Sciatic nerve (tissue), 2 donors: ENCODE data around the gene SIM2. TPM values are rescaled to one million over a fixed set of nuclear protein-coding genes. Genes with fewer than 3 reads are reported as not detected.

Source experiments
- ATAC-seq: fragments of 200-7000 bp; cut with Tn5 transposase; one replicate; pipeline ENCODE4 v1.9.1; 2020; ENCODE audit warnings: mild to moderate bottlenecking, moderate library complexity
- DNase-seq: peaks from one replicate; pipeline ENCODE4 v3.0.0-alpha.2; 2020; ENCODE audit warnings: low spot score
- intact Hi-C: fragments of 100-400 bp; cut with DNase I; formaldehyde crosslinking; loops from one replicate; pipeline ENCODE4 v1.14.2; 2022
- total RNA-seq: library from RNA; stranded (reverse); fragmentation: NEBNext Ultra II Directional; extraction: Animal tissue kit (Norgen Biotek cat#: 25700); gene quantifications from one replicate; pipeline ENCODE4 v1.2.1, GENCODE V29; 2021
- donor health status: DM: no; HTN: no; CAD: no.
- donor health status: DM: no; HTN: no; CAD: no.

Gene SIM2
- total RNA-seq, 1 donor from 2014 or later = not detected

DNA sequence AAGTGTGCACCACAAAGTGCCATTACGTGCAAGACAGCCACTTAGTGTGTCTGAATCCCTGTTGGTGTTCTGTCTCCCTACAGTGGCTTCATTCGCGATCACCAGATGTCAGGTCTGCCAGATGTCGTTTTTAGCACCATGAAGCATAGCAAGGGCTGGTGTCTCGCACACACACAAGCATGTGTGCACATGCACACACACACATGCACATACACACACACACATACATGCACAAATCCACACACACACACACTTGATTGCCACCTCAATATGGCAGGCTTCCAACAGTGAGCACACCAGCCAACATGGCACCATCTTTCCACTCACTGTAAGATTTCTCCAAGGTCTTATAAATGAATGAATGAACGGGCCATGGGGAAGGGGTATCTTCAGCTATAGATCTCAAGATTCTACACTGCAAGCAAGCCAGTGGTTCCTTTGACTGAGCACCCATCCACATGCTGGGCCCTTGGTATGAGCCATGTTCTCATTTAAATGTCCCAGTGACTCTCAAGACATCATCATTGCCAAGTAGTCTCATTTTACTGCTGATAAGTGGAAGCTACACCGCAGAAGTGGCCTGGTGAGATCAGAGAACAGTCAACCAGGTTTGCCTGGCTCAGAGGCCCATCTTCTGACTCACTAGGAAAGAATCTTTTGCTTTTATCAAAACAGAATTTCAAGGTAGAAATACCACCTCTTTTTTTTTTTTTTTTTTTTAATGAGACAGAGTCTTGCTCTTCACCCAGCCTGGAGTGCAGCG lies 84.9 kb downstream of the SIM2 start:
- ATAC-seq (no peak), DNase-seq (peak; percentile 26)
- intact Hi-C loops = no loop called here

DNA sequence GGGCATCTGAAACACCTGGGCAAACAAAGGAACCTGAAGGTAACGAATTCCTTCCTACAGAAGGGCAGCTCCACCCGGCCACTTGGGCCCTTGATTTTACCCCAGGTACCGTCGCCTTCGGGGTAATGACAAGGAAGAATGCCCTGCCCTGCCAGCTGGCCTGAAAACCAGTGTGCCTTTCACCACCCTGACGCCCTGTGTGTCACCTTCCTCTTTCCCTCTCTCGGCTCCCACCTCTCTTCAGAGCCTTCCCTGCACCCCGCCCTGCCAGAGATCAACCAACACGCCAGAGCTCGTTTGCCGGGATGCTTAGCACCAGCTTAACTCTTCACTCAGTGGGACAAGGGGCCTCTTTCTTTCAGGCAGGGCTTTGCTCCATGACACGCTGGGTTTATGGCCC lies 86.0 kb downstream of the SIM2 start:
- DNase-seq (peak; percentile 27), ATAC-seq (no peak)
- intact Hi-C loops = no loop called here

DNA sequence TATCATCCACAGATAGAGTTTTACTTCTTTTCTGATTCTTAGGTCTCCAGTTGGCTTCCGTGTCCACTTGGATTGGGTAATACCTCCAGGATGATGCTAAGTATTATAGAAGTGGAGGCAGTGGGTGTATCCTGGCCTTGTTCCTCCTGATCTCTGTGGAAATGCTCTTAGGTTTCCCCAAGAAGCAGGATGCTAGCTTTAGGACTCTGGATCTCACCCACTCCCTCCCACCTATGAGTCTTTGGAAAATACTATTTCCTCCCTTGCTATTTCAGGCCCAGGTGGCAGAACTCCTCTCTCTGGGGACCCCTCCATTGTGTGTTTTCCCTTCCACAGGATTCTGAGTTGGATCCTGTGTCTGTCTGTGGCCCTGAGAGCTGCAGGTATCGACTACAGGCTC lies 86.7 kb downstream of the SIM2 start:
- peak; percentile 7 for DNase-seq
- ATAC-seq = no peak

DNA sequence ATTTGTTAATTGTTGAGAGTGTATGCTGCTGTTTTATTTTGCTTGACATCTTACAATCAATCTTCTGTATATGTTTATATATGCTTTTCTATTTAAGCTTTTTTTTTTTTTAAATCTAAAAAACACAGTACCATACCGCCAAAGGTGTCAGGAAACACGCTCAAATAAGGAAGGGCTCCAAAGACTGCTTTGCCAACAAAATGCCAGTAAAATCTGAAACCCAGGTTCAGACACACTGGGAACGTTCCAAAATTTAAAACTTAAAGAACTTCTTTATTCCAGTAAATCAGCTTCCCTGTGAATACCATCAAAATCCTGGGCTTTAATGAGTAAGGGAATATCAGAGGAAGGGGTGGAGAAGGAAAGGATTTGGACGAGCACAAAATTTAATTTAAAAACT lies 87.3 kb downstream of the SIM2 start:
- DNase-seq (no peak), ATAC-seq (no peak)
- intact Hi-C loops = no loop called here

More for the DNA sequence above, 86.7 kb downstream of the SIM2 start:
- intact Hi-C loops = no loop called here

DNA sequence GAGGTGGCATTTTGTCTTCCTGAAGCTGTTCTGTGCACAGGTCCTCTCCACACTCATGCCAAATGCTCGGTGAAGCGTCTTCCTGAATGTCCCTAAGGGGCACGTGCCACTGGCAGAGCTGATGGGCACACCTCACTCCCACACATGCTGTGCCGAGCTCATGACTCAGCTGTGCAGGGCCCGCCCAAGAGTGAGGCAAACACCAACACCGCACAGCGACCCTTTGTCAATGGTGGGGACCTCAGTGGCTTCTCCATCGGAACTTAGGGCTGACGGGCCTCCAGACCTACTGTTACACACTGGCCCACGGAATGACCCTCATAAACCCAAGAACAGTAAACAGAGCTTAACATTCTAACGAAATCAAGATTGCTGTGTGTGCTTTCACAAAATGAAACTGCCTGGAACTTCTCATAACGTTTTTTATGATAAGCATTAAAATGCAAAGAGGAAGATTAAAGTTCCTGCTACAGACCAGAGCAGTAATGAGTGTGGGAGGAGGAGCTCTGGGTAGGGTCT lies 89.3 kb downstream of the SIM2 start:
- intact Hi-C loops = no loop called here
- no peak for ATAC-seq
- peak; percentile 35 for DNase-seq

DNA sequence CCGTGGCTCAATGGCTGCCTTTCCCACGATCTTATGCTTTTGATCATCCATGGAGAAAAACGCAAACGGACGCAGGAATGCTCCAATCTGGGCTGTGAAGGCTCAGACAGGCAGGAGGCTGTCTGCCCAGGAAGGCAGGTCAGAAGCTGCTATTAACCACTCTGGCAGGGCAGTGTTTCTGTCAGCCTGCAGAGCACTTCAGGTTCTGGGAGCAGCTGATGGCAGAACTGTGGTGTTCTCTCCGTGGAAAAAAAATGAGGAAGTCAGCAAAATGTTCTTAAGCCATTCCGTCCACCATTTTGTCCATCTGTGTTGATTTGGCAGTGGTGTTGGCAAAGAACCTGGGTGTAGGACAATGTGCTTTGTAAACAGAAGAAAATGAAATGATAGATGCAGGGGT lies 91.7 kb downstream of the SIM2 start:
- ATAC-seq (no peak), DNase-seq (peak; percentile 42)
- intact Hi-C loops = no loop called here

DNA sequence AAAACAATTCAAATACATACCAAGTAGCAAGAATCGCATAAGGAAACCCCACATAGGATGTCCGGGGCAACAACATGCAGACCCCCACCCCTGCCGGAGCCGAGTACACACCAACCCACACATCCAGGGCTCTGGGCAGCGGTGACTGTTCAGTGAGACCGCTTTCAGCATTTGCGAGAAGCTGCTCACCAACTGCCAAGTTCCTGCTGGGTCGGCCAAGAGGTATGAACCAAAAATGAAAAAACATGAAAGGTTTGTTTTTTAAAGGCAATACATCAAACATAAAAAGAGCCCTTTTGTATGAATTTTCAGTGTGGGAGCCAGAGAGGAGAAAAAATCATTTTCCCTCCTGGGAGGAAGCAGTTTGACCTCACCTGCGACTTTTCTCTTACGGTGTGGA lies 92.3 kb downstream of the SIM2 start:
- DNase-seq = no peak
- no peak for ATAC-seq
- intact Hi-C loops = no loop called here

DNA sequence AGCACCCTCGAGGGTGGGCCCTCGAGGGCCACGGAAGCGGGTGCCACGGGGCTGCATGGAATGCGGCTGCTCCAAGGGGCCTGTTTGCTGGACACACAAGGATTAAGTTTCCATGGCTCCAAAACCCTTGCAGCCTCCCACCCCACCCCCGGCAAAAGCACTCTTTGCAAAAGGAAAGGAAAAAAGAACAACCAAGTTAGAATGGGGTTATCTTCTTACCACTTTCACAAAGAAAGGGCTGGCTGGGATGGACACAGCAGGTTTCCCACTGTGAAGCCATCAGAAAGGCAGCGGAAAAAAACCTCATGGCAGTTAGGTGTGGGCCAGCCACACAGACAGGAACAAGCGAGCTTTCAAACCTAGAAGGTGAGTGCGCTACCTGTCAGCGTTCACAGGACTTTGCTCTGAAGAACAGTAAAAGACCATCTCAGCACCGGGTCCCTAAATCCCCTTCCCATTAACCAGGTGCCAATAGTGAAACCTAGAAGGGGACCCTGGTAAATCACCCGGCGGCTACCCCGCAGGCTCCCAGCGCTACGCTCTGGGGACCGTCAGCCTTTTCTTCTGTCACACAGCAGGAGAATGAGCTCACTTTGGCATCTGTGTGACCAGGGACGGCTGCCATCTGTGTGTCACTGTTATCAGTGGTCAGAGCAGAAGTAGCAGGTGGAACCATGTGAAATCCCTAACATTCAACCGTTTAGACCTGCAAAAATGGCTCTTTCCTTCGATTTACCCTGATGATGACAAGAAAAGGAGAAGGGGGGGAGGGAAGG lies 93.0 kb downstream of the SIM2 start:
- no peak for ATAC-seq
- intact Hi-C loops = no loop called here
- no peak for DNase-seq

DNA sequence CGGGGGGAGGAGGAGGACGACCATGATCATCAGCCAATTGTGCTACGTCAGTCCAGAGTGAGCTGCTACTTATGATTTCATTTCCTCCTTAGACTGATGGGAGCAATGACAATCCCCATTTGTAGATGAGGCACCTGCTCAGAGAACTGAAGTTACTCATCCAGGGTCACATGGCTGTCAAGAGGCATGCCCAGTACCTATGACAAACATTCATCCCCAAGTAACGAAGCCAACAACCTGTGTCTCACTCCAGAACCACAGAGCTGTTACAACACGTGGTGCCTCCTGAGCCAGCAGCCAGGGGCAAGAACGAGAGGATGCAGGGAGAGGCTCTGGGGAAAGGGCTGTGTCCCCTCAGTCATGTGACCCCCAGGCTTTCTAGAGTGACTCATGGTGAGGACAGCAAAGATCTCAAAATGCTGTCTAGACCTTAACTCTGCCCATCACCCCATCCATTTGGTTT lies 93.6 kb downstream of the SIM2 start:
- intact Hi-C loops = no loop called here
- DNase-seq (no peak), ATAC-seq (no peak)

DNA sequence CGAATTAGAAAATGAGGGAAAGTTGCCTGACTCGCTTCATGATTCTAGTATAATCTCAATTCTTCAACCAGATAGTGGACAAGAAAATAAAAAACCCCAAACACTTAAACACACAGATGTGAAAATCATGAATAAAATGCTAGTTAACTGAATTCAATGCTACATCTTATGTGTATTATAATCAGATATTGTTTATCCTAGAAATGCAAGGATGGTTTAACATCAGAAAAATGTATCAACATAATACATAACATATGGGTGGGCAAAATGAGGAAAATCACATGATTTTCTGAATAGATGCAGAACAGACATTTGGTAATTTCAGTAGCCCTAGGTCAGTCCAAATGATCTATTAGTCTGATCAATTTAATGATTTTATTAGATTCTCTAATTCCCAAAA lies 97.2 kb downstream of the SIM2 start:
- intact Hi-C loops = no loop called here
- ATAC-seq (no peak), DNase-seq (no peak)

DNA sequence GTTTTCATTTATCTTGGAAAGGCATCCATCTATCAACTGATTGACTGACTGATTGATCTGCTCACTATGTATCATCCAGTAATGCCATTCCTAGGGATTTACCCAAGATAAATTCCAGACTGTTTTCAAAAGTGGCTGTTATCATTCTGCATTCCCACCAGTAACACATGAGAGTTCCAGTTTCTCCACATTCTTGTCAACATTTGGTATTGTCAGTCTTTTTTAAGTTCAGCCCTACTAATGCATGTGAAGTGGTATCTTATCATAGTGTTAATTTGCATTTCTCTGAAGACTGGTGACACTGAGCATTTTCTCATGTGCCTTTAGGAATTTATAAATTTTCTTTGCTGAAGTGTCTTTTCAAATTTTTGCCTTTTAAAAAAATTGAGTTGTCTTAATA lies 99.6 kb downstream of the SIM2 start:
- ATAC-seq (no peak), DNase-seq (no peak)
- intact Hi-C loops = no loop called here

Other genes with a start within 250 kb of the SIM2 start
- gene CLDN14, start 219.0 kb upstream of the SIM2 start, total RNA-seq = 1.2 TPM